ENCODE data around the gene HRG. TPM values are rescaled to one million over a fixed set of nuclear protein-coding genes. Genes with fewer than 3 reads are reported as not detected.
A peak's percentile ranks its signal among the peaks of the same experiment; 100 is the strongest.

The HRG gene
- polyA plus RNA-seq, 1 donor (not counting 4 experiments of a cell fraction or from before 2014, with no cell fraction given) = 0.03 TPM

DNA sequence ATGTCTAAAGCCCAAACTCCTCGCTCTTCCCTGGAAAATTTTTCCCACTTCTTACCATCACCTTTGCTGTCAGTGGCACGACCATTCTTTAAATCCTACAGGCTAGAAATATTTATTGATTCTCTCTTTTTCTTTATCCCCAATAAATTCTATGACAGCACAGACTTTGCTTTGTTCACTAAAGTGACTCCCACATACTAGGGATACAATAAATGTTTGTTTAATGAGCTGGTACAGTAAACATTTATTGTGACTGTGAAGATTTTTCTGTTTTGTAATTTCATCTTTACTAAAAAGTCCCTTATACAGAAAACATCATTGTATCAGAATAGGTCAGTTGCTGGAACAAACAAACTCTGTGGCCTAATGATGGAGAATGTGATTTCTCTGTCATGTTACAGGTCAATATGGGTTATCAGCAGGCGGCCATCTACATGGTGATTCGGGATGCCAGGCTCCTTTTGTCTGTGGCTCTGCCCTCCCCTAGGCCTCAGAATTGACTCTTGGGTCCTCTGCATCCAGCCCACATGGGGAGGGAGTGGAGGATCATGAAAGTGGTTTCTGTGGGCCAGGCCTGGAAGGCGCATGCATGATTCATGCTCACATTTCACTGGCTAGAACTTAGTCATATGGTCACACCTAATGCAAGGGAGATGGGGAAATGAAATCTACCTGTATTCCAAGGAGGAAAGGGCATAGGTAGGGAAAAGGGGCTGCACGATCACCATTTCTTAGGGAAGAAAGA lies 28.6 kb downstream of the HRG start:
- TF ChIP-seq, protein P1, sequence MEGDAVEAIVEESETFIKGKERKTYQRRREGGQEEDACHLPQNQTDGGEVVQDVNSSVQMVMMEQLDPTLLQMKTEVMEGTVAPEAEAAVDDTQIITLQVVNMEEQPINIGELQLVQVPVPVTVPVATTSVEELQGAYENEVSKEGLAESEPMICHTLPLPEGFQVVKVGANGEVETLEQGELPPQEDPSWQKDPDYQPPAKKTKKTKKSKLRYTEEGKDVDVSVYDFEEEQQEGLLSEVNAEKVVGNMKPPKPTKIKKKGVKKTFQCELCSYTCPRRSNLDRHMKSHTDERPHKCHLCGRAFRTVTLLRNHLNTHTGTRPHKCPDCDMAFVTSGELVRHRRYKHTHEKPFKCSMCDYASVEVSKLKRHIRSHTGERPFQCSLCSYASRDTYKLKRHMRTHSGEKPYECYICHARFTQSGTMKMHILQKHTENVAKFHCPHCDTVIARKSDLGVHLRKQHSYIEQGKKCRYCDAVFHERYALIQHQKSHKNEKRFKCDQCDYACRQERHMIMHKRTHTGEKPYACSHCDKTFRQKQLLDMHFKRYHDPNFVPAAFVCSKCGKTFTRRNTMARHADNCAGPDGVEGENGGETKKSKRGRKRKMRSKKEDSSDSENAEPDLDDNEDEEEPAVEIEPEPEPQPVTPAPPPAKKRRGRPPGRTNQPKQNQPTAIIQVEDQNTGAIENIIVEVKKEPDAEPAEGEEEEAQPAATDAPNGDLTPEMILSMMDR (optimal IDR thresholded peaks at IDR 0.05 in 1 of 3, IDR thresholded peaks at IDR 0.05 in 1 of 3, conservative IDR thresholded peaks at IDR 0.05 in 1 of 3; ENCODE audit: extremely low read depth in 1 of 3, insufficient read depth in 2 of 3, low read length in 3 of 3) = no peak
- no peak for TF ChIP-seq EZH2 (IDR thresholded peaks at IDR 0.05; ENCODE audit: low read length)
- Histone ChIP-seq H3K79me2 (ENCODE audit: control insufficient read depth, insufficient read depth, low read length) (no peaks in the 10 kb centered on the region), H3K9ac (ENCODE audit: control insufficient read depth, extremely low read depth, insufficient read depth, low read length) (no peak overlapping the region), H3K9me1 (ENCODE audit: control insufficient read depth, extremely low read depth, insufficient read depth, low read length) (no peaks in the 10 kb centered on the region), H4K20me1 (ENCODE audit: control insufficient read depth, extremely low read depth, insufficient read depth, low read length) (no peaks in the 10 kb centered on the region), H3K27ac (ENCODE audit: control insufficient read depth, insufficient read depth, low read length) (no peak overlapping the region), H3K4me2 (ENCODE audit: control insufficient read depth, extremely low read depth, insufficient read depth, low read depth, low read length) (no peak overlapping the region), H3K27me3 (ENCODE audit: control insufficient read depth, extremely low read depth, insufficient read depth, low read length) (no peaks in the 10 kb centered on the region), H2AFZ (ENCODE audit: control insufficient read depth, low read length) (no peak overlapping the region), H3K36me3 (ENCODE audit: control insufficient read depth in 2 of 2, extremely low read depth in 1 of 2, insufficient read depth in 2 of 2, low read length in 2 of 2) (no peaks in the 10 kb centered on the region), H3K9me3 (ENCODE audit: control insufficient read depth, low read depth, low read length) (no peaks in the 10 kb centered on the region), H3K4me1 (ENCODE audit: control insufficient read depth, extremely low read depth, insufficient read depth, low read length) (peaks cover 3% of the 10 kb centered on the region), H3K4me3 (ENCODE audit: control insufficient read depth in 2 of 3, extremely low read depth in 1 of 3, insufficient read depth in 2 of 3, low read depth in 1 of 3, low read length in 3 of 3) (no peak overlapping the region)
- DNase-seq (ENCODE audit: low read depth, low spot score) (no peak), FAIRE-seq (peak; percentile 75)
- dilution Hi-C loops (cut with MboI; ENCODE audit: extremely low pct_ligation_motif_present, low sequenced_read_pairs) = no loop called here

DNA sequence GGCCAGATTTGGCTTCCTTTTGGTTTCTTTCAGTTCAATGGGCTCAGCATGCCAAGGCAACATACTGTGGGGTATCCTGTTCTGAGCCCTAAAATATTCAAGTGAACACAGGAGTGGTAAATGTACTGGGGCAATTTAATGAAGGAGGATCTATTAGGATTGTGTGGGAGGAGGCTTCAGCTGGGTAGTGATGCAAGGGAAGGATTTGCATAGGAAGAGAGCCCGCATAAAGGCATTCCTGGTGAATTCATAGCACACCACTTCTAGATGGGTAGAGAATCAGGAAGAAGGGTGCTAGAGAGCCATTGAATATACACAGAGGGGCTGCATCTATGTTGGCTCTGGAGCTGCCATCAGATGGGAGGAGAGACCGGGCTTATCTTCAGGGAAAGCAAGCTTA lies 30.7 kb downstream of the HRG start:
- H3K4me1 ChIP-seq (ENCODE audit: control insufficient read depth, extremely low read depth, insufficient read depth, low read length) = peaks cover 3% of the 10 kb centered on the region
- TF ChIP-seq, protein P1 (optimal IDR thresholded peaks at IDR 0.05 in 1 of 3, IDR thresholded peaks at IDR 0.05 in 1 of 3, conservative IDR thresholded peaks at IDR 0.05 in 1 of 3; ENCODE audit: extremely low read depth in 1 of 3, insufficient read depth in 2 of 3, low read length in 3 of 3) = no peak
- TF ChIP-seq EZH2 (IDR thresholded peaks at IDR 0.05; ENCODE audit: low read length) = no peak
- no peaks in the 10 kb centered on the region for H3K36me3 ChIP-seq (ENCODE audit: control insufficient read depth in 2 of 2, extremely low read depth in 1 of 2, insufficient read depth in 2 of 2, low read length in 2 of 2)
- H3K9me3 ChIP-seq (ENCODE audit: control insufficient read depth, low read depth, low read length) = no peaks in the 10 kb centered on the region
- no peak overlapping the region for H3K9ac ChIP-seq (ENCODE audit: control insufficient read depth, extremely low read depth, insufficient read depth, low read length)
- DNase-seq (ENCODE audit: low read depth, low spot score) (no peak), FAIRE-seq (no peak)
- H3K27me3 ChIP-seq (ENCODE audit: control insufficient read depth, extremely low read depth, insufficient read depth, low read length) = no peaks in the 10 kb centered on the region
- H3K79me2 ChIP-seq (ENCODE audit: control insufficient read depth, insufficient read depth, low read length) = no peaks in the 10 kb centered on the region
- H4K20me1 ChIP-seq (ENCODE audit: control insufficient read depth, extremely low read depth, insufficient read depth, low read length) = no peaks in the 10 kb centered on the region
- H3K9me1 ChIP-seq (ENCODE audit: control insufficient read depth, extremely low read depth, insufficient read depth, low read length) = no peaks in the 10 kb centered on the region
- no peak overlapping the region for H3K27ac ChIP-seq (ENCODE audit: control insufficient read depth, insufficient read depth, low read length)
- H2AFZ ChIP-seq (ENCODE audit: control insufficient read depth, low read length) = no peak overlapping the region
- no peak overlapping the region for H3K4me2 ChIP-seq (ENCODE audit: control insufficient read depth, extremely low read depth, insufficient read depth, low read depth, low read length)
- dilution Hi-C loops (cut with MboI; ENCODE audit: extremely low pct_ligation_motif_present, low sequenced_read_pairs) = no loop called here
- H3K4me3 ChIP-seq (ENCODE audit: control insufficient read depth in 2 of 3, extremely low read depth in 1 of 3, insufficient read depth in 2 of 3, low read depth in 1 of 3, low read length in 3 of 3) = no peak overlapping the region

All from keratinocyte (primary cell).